GM15510 (cell line): ENCODE measurements around the gene FARP1.

Source experiments
- POLR2A ChIP-seq: IDR thresholded peaks from 3 replicates; pipeline ENCODE4 v1.6.1; 2011; ENCODE audit warnings: borderline replicate concordance; ENCODE audit not compliant: insufficient read length; ENCODE audit errors: extremely low read depth

The FARP1 gene

DNA sequence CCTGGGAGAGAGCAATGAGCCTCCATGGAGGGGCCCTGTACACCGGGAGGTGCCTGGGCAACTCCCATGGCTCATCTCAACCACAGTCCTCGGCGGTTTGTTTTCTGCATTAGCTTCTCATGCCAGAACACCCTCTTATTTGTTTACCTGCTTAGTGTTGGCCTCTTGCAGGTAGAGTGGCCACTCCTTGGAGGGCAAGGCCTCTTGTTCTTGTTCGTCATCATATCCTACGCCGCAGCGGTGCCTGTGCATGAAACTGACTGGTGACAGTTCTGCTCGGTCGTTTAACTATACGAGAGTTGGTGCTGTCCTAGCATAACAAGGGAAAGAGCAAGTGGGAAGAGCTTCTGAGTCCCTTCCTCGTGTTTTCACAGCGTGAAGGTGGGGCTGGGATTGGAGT is 74.7 kb downstream of the FARP1 start:
- no peak for TF ChIP-seq POLR2A

DNA sequence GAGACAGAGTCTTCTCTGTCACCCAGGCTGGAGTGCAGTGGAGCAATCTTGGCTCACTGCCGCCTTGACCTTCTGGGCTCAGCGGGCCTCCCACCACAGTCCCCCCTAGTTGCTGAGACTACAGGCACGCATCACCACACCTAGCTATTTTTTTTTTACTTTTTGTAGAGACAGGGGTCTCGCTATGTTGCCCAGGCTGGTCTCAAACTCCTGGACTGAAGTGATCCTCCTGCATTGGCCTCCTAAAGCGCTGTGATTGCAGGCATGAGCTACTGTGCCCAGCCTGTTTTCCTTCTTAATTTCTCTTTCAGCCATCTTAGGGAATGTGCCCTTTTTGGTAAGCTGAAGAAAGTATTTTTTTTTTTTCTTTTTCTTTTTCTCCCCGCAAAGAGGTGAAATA is 76.8 kb downstream of the FARP1 start:
- no peak for TF ChIP-seq POLR2A

DNA sequence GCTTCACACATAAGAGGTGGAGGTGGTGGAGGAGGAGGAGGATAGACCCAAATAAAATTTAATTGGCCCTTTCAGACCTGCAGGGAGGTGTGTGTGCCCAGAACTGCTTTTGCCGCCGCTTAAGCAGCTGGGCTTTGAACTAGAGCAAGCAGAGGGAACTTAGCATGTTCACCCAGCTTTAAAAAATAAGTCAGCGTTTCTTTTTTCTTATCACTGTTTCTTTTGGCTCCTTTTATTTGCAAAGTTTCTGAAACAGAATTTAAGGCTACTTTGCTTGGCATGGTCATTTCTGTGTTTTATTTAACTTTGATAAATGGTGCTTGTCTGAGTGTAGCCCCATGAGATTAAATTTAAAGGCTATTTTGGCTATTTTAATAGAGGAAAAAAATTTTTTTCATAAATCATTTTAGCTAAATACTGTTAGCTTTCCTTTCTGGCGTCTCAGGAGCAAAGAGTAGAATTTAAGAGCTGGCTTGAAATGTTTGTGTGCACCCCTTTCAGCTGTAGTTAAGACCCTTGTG is 77.4 kb downstream of the FARP1 start:
- TF ChIP-seq POLR2A, result no peak

DNA sequence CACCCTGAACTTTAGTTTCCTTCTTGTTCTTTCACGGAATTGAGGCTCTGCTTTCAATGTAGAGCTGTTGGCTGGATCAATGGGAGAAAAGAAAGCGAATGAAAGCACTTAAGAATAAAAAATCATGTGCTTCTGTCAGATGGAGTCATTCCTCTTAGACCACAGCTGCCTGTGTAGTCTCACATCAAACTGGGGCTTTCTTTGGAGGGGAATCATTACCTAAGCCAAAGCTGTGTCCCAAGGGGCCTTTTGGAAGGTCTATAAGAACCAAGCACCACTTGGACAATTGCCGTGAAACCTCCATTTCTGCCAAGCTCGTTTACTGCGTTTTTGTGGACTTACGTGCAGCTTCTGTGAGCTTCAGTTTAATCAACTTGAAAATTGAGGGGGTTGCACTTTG is 78.3 kb downstream of the FARP1 start:
- no peak for TF ChIP-seq POLR2A

DNA sequence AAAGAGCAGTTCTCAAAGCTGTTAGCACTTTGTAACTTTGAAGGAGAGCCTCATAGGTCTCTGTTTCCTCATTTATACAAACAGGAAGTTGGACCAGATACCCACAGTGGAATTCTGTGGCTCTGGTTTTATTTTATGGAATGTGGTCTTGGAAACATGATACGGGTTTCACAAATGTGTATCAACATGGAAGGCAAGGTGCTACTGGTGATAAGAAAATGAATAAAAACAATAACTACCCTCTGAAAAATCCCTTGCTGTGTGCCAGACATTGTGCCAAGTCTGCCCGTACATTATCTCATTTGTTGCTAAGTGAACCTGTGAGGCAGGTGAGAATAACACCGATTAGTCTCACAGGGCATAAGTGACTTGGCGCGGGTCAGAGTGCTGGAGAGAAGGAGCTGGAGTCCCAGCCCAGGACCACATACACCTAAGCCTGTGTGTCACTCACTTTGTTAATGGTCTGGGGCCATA is 79.2 kb downstream of the FARP1 start:
- TF ChIP-seq POLR2A, result no peak

DNA sequence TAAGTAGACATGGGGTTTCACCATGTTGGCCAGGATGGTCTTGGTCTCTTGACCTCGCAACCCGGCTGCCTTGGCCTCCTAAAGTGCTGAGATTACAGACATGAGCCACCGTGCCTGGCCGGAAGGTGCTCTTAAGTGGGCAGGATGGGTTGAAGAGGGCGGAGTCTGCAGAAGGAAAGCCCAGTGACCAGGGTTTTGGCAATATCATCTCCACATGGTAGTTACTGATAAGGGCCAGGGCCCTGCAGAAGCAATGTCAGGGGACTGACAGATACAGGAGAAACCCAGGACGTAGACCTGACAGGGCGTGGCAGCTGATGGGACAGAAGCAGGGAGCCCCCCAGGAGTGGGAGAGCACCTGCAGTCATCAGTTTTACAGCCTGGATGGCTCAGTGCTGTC is 79.9 kb downstream of the FARP1 start:
- TF ChIP-seq POLR2A, result no peak

DNA sequence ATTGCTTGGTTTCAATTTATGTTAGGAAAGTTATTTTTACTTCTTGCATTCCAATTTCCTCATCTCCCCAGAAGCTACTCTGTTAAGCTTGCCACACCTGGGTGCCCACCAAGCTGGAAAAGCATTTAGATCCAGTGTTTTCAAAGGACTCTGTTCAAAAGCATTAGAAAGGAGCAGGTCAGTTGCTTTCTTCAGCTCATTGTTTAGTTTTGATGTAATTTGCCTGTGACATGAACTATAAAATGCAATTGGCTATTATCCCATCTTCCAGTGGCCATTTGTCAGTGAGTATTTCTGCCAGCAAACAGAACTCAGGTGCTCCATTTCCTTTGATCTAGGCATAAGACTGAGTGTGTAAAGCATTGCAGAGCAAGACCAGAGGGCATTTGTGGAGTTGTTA is 80.8 kb downstream of the FARP1 start:
- TF ChIP-seq POLR2A, result no peak

DNA sequence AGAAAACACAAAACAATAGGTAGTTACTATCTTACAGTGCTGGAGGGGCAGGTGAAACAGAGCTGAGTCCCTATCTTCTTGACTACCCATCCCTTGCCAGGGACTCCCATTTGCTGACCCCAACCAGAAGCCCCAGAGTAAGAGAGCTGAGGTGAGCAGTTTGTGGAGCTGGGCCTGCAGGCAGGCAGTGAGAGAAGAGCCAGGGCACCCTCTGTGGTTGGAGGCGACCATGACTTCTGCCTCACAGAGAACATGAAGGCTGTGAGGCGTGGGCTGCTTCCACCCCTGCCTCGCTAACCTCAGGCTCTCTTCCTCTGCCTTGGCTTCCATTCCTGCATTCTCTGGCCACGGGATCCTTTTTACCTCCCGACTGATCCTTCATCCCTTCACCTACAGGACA is 81.7 kb downstream of the FARP1 start:
- no peak for TF ChIP-seq POLR2A

DNA sequence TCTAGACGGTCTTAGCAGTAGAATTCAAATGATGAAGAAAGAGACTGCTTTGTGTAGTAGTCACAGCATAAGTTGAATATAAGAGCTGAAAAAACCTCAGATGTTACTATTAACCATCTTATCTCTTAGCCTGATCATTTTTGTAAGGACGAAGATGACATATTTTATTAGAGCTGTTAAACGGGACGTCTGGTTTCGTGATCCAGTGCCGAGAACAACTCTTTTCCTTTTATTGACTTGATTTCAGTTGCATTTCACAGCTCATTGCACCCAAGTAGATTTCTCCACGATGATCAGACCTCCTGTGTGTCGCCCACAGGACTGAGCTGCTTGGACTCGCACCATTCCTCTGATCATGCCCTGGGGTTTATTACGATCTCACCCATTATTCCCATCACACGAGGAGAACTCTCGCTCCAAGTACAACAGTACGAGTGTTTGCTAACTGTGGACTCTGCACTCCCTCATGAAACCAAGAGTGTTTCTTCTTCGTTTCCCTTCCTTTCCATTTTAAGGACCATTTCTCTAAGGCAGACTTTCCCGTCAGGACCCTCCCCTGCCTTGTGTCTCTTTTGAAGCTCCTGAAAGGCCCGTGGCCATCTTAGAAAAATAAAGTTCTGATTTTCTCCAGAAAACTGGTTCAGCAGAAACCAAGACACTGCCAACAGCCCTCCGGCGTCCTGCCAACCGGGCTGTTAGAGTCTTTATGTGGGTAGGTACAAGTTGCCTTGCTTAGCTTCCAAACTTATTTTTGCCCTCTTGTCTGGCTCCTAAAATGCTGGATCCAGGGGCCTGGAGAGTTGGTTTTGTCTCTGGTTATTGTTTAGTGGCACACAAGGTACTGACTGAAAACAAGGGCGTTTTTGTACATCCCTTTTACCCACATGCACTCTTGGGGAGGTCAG is 82.4 kb downstream of the FARP1 start:
- no peak for TF ChIP-seq POLR2A

DNA sequence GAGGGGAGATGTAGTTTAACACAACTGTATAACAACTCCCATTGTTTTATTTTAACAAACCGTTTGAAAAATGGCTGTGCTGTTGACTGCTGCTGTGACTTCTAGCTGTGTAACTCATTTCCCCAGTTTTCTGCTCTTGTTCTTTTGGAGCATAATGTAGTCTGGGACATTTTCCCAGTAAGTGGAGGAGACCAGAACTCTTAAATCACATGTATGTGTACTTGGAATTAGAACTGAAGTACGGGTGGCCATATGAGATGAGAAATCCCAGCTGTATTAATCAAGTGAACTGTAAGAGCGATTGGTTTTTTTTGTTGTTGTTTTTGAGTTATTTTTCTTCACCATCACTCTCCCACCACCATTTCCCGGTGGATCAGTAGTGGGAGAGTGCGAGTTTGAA is 83.6 kb downstream of the FARP1 start:
- TF ChIP-seq POLR2A, result no peak

DNA sequence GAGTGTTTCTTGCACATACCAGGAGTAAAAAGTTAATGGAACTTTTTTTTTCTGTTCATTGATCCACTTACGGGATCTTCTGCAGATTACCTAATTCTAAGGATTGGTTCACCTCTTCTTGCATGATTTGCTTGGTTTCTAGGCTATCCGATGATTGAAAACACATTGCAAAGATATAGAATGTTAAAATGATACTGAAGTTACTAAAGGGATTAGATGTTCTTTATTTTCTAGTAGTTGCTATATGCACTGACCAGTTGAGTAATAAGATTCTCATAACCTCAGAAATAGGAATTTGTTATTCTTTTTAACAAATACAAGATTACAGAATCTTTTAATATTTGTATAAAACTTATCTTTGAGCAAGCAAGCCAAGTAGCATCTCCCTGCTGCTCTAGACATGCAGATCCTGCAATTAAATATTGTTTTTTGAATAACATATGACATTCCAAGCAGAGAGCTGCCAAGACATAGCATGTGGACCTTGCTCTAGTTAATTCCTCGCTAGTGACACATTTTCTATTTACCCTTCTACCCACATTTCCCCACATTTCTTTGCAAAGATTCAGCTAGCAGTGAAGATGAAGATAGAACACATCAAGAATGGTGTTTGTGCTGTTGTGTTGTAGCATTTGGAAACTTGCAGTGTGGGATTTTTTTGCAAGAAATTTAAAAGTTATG is 85.9 kb downstream of the FARP1 start:
- TF ChIP-seq POLR2A, result no peak

DNA sequence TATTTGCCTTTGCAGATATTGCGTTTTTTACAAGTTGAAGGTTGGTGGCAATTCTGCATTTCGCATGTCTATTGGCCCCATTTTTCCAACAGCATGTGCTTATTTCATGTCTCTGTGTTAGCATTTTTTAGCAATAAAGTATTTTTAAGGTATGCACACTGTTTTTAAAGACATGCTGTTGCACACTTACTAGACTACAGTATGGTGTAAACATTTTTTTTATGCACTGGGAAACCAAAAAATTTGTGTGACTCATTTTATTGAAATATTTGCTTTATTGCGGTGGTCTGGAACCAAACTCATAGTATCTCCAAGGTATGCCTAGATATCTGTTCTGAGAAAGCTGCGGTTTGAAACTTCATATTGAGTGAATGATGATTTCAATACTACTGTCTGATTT is 89.6 kb downstream of the FARP1 start:
- no peak for TF ChIP-seq POLR2A

DNA sequence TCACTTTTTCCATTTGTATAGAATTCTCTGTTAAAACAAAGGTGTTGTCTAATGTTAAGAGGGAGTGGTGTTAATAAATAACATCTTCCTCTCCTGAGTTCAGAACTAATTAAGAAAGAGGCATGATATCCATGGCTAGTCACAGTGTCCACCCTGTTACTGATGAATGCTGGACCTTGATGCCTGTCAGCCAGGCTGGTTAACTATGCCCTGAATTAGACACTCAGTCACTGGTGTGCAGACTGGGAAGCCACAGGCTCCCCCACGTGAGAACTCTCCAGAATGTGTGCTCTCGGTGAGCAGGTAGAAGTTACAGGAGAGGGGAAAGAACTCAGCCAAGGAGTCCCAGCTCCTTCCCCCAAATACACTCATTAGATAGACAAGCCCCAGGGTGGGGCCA is 90.2 kb downstream of the FARP1 start:
- no peak for TF ChIP-seq POLR2A

DNA sequence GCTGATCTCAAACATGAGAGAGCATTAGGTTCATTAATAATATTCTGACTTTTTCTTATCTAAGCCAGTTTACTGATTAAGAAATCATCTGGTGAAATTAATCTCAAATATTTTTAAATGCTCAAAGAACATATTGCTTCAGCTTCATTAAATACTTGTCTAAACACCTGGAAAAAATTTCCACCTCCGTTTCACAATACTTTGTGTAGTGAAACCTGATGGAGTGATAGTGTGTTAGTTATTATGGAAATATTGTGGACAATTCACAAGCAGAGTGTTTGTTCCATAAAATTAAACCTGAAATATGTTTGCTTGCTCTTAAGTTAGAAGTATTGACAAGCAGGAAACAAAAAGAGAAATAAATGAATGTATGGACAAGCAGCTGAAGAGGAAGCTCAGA is 91.5 kb downstream of the FARP1 start:
- no peak for TF ChIP-seq POLR2A

DNA sequence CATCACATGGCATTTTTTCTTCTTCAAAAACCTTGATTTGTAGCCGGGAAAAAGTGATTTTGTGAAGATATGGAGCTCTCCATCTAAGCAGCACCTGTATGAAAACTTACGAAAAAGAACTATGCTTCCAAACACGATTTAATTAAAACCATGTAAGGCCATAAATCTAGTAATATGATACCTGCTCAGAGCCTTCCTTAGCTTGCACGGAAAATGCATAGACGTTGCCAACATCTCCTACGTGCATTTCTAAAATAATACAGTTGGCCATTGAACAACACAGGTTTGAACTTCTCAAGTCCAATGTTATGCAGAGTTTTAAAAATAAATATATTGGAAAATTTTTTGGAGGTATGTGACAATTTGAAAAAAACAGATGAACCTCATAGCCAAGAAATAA is 93.3 kb downstream of the FARP1 start:
- TF ChIP-seq POLR2A, result no peak

DNA sequence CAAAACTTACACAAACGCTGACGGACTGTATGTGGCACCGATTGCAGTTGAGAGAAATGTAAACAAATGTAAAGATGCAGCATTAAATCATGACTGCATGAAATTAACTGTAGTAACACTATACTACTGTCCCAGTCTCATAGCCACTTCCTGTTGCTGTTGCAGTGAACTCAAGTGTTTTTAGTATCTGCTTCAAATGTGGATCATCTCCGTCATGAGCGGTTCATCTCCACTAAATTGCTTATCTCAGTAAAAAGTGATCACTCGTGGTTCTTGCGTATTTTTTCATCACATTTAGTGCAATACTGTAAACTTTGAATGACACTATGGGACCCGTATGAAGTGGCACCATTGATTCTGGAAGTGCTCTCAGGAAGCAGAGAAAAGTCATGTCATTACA is 94.4 kb downstream of the FARP1 start:
- no peak for TF ChIP-seq POLR2A
